HG03039 (cell line): ENCODE results near the gene NNMT.

Experiments
- ATAC-seq: cut with Tn5 transposase; IDR thresholded peaks from one replicate; pipeline ENCODE4 v1.9.1; 2021; ENCODE audit warnings: mild to moderate bottlenecking, moderate library complexity; ENCODE audit not compliant: unreplicated experiment

NNMT gene

DNA sequence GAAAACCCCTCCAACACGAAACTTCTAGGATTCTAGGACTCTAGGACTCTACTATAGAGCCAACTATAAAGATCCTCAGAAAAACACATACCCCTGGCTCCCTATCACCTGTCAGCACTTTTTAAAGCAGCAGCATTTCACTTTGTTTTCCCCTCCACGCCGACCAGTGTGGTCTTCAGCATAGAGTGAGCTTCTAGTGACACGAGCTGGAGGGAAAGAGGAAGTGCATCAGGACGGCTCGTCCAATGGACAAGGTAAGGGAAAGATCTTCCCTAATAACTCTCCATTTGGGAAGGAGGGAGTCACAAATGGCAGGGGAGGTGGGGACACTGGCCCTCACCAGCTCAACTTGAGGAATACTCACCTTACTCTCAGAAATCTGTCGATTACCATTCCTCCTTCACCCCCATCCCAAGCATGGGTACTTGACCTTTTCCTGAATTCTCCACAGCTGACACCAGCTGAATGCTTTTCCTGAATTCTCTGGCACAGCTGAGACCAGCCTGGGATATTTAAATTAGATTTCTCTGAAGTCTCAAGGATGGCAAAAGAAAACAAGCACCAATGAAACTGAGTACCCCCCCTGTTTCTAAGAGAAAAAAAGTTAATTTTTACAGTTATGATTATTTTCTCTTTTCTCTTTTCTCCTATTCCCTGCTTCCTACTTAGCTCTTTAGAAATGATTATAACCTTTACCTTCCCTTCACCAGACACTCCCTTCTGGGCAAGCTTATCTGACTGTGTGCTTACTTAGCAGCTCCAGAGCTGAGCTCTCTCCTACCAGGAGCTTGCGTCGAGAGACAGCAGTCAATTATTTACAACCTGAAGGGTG, 33.3 kb upstream of the NNMT start:
- no peak for ATAC-seq

DNA sequence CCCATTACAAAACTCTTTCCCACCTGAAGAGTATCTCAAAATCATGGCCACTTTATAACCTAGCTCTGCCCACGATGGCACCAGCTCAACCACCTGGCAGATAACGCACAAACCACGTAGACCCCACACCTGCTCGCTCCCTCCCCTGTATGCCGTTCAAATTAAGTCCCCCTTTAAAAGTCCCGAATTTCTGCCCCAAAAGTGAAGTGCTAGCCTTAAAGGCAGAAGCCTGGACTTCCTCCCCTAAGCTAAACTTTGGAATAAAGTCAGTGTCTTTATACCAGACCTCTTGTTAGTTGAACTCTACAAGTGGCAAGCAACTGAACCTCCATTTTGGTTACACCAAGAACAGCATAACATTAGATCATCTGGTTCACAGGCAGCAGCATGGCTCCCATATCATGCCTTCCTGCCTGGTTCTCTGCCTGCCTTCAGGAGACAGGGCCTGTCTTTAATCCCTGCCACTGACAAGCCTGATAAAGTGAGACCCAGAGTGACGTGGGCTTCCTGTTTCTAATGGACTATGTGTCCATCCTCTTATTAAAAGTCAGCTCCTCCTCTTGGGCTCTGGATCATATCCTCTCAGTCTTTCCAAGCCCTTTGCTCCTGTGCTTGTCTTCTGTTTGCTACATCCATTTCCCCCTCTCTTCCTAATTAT, 32.6 kb upstream of the NNMT start:
- ATAC-seq, result no peak

- no peak for ATAC-seq
These were observed 31.8 kb upstream of the NNMT start for GRCh38 chr11:114264381-114264780.

DNA sequence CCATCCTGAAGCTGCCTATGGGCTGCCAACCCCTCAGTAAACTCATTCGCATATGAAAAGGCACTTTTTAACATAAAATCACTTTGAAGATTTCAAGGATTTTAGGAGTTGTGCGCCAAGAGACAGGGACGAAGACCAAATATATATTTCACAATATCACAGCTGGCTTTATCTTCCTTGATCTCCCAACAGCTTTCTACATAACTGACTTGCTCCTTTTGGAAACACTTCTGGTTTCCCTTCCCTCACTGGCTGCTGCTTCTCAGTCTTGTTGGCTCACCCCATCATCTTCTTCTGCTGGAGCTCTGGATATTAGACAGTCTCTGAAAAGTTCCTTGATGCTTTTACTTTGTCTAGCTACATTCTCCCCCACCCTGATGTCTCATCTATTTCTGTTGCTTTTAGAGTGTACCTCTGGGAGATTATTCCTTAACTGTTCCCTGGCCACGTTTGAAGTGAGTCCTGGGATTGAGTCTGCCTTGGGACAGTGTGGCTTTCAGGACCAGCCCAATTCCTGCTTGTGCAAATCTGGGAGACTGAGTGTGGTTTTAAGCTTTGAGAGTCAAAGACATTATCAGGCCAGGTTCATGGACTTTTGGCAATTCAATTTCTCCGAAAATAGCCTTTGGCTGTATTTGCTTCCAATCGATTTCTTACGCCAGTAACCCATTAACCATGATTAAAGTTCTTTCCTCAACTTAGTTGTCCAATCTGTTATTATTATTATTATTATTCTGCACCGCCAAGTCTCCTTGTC, 30.9 kb upstream of the NNMT start:
- ATAC-seq, result no peak

GRCh38 chr11:114269498-114269897, 26.7 kb upstream of the NNMT start:
- no peak for ATAC-seq

- ATAC-seq, result no peak
These were observed 25.5 kb upstream of the NNMT start for GRCh38 chr11:114270531-114271270.

GRCh38 chr11:114271316-114271715, 24.9 kb upstream of the NNMT start:
- ATAC-seq, result no peak

DNA sequence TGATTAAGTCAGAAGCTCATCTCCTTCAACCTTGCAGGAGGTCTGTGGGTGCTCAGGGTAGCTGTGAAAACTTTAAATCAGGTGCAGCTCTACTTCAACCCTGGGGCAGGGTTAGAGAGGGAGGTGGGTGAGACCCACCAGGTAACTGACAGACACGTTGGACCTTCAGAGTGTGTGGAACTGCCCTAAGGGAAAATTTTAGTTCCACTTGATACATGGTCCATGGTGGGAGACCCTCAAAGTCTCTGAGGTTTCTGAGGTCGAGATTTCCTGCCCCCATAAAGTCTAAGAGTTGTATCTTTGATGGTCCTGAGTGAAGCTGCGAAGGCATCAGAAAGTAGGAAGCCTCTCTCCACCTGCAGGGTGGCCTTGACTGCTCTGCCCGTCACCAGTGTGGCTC, 23.9 kb upstream of the NNMT start:
- ATAC-seq, result no peak

DNA sequence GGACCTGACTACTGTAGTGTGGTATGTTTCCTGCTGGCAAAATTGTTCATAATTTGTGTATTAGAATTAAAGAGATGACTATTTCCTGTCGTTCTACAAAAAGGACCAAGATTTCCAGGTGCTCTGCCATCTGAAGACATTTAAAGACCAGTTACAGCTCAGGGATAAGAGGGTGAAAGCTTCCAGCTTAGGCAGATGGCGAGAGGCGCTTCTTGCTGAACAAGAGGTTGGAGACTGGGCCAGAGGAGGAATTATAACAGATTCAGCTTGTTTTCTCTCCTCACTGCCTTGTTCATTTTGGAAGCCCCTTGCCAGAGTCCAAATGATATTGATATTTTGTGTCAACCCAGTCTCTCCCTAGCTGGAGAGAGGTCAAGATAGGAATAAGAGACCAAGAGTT, 23.1 kb upstream of the NNMT start:
- ATAC-seq, result no peak

- ATAC-seq, result no peak
These were observed 22.1 kb upstream of the NNMT start for GRCh38 chr11:114273890-114274635.

DNA sequence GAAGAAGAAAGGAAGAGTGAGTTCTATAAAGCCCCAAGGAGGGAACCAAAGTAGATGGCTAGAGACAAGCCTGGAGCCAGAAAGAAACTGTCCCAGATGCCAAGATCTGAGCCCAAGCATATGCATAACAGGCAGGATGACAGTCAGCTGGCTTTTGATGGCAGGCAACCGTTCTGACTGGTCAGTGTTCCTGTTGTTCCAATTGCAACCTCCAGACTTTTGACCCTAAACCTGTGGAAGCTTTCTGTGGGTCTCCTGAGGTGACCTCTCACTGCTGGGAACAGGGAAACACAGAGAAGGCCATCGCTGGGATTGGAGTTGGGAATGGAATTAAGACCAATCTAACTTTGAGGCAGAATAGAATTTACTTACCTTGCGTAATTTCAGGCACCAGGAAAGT, 21.6 kb upstream of the NNMT start:
- no peak for ATAC-seq

GRCh38 chr11:114275280-114275679, 20.9 kb upstream of the NNMT start:
- ATAC-seq, result no peak

DNA sequence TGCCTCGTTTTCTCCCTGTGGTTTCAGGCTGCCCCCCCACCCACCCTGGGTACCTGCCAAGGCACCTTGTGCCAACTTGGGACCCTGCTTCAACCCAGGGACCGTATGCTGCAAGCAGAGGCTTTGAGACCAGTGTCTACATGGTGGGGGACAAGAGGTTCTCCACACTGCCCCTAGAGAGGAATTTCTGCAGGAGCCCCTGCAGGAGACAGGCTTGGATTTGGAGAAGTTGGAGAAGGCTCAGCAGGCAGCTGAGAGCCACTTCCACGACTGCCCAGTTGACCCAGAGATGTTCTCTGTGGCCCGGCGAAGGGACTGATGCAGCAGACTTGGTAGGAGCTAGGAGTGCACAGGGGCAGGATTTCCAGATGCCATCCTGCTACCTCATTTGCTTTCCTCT, 20.1 kb upstream of the NNMT start:
- ATAC-seq, result no peak

- no peak for ATAC-seq
These were observed 18.4 kb upstream of the NNMT start for GRCh38 chr11:114277637-114278341.

DNA sequence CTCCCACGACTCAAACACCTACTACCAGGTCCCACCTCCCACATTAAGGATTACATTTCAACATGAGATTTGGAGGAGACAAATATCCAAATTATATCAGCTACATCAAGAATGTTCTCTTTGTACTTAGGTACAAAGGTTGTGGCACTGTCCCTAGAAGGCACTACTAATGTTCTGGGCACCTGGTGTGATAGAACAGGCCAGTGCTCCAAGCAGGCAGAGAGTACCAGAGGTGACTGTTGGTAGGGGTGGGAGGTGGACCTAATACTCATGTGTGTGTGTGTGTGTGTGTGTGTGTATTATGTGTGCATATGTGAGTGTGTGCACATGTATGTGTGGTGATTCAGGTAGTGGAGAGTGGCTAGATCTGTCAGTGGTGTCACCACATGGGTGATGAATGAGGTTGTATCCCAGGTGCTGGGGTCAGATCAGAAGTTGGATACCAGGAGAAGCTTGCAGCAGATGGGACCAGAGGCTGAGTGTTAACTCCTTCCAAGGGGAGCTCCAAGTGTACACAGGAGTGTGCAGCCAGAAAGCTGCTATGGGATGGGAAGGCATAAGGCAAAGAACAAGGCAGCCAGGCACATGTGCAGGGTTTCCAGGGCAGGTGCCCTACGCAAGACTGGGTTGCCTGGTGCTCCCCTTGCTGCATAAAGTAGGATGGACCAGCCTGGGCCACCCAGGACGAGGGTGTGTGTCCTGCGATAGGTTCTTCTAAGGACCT, 17.7 kb upstream of the NNMT start:
- ATAC-seq, result no peak

DNA sequence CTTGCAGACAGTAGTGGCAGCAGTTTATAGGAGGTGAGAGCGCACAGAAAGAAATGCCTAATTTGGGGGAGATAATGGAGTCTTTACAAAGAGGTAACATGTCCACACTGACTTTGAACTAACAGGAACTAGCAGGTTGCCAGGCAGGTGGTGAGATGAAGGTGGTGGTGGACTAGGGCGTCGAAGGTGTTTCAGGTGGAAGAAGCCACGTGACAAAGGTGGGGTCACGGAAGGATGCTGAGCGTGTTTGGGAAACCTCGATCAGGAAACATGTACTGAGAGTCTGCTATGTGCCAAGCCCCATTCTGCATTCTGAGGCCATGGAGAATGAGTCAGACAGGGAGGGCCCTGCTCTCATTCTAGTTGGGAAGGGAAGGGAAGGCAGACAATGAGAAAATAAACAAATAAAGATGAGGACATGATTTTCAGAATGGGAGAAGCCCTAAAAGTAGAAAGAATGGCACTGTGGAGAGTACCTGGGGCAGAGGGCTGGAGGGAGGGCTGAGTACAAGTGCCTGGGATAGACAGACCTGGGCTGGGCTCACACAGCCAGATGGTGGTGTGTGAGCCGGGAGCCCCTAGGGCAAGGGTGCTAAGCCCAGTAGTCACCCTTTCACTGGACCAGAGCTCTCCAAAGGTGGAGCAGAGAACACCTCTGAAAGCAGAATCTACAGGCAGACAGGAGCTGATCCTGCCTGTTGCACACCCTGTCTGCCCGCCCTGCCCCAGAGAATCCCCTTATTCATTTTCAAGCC, 16.2 kb upstream of the NNMT start:
- ATAC-seq, result no peak

- no peak for ATAC-seq
These were observed 15.5 kb upstream of the NNMT start for GRCh38 chr11:114280696-114281095.

DNA sequence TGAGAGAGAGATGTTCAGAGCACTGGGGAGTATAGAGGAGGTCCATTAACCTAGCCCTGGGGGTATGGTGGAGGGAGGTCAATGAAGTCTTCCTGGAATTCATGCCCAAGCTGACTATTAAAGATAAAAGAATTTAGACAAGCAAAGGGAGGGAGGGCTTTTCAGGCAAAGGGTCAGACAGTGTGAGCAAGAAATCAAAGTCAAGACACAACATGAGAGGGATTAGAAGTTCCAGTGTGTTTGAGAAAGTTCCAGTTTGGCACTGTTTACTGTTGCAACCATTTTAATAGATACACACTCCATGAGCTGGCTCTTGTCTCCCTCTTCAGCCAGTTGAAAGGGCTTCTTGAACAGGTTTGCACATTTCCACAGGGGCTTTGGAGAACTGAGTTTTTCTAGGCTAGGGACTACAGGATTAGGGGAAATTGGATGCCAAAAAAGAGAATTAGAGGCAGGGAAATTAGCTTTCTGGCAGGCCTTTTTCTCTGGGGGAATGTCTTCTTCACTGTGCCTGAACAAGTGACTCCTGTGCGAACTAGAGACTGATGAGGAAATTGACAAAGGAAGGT, 14.7 kb upstream of the NNMT start:
- ATAC-seq, result no peak
